Measurements from ENCODE around the gene ZNF689.

- TF ChIP-seq CTCF (IDR thresholded peaks at IDR 0.05 in 8 of 11, conservative IDR thresholded peaks at IDR 0.05 in 3 of 11) (peak in 10 of 11 experiments; percentile 13 to 70 (median 46)), POLR2A (IDR thresholded peaks at IDR 0.05) (no peak)
These were observed 5.3 kb upstream of the ZNF689 start for GRCh38 chr16:30615358-30616091.

All from spleen (tissue), 7 donors.